Activated naive CD8-positive, alpha-beta T cell treated with anti-CD3 and anti-CD28 coated beads, Interleukin-2, amount 50 U/mL, for 16 hours (primary cell): ENCODE measurements around the gene HERPUD1.
"Not testable (repeated sequence)": the region's sequence is repeated elsewhere in the genome, so short reads cannot be mapped to it uniquely, and the experiment has no call there.

ENCODE experiments used
- DNase-seq: peaks from one replicate; pipeline ENCODE4 v3.0.0-alpha.2; 2020; ENCODE audit warnings: low read depth, low spot score

HERPUD1 gene

DNA sequence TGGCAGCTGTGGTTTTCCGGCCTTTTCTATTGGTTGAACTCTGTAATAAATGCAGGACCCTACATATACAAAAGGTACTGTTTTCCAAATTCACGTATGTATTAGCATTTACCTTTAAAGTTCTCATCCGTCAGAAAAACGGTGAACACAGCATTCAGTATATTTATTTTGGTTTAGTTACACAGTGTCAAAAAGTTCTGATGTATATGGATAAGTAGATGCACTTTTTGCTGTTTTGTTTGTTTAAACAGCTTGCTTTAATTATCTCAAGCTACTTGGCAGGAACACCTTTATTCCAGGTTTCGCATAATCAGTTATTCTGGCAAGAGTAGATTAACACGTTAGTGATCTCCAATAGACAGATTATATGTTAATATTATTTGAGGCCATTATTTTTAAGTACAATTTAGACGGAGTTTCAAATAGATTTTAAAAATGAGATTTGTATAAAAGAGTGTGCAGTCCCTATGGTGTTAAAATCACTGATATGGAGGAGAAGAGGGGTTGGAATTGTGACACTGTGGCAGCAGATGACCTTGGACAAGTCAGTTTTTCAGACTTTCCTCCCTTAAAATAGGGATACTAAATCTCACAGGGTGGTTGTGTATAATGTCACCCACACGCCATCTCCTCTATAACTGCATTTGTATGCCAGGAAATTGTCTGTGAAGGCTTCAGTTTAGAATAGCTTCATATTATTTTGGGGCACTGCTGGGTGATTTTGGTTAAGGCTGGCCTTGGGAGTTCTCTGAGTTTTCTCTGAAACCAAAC lies 2.1 kb downstream of the HERPUD1 start:
- DNase-seq, result no peak

DNA sequence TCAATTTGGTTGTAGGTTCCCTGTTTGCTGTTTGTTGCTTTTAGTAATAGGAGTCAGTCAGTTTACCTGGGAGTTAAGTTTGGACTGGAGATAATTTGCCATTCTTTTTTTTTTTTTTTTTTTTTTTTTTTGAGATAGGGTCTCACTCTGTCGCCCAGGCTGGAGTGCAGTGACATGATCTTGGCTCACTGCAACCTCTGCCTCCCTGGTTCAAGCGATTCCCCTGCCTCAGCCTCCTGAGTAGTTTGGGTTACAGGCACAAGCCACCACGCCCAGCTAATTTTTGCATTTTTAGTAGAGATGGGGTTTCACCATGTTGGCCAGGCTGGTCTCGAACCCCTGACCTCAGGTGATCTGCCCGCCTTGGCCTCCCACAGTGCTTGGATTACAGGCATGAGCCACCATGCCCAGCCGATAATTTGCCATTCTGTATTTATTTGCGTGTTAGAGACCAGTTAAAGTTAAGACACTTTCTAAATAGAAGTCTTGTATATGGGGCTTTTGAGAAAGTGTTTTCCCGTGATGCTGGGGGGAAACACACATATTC lies 2.7 kb downstream of the HERPUD1 start:
- DNase-seq, result not testable (repeated sequence)

DNA sequence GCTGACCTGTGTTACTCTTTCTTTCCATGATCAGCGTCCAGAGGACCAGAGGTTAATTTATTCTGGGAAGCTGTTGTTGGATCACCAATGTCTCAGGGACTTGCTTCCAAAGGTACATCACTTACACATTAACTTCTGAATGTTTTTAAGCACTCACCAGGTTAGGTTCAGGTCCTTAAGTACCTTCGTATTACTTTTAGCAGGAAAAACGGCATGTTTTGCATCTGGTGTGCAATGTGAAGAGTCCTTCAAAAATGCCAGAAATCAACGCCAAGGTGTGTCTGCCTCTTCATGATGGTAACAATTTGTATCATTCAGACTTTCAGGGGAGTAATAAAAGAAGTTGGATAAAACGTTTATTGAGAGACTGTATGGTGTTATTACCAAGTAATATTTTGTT lies 3.3 kb downstream of the HERPUD1 start:
- no peak for DNase-seq

DNA sequence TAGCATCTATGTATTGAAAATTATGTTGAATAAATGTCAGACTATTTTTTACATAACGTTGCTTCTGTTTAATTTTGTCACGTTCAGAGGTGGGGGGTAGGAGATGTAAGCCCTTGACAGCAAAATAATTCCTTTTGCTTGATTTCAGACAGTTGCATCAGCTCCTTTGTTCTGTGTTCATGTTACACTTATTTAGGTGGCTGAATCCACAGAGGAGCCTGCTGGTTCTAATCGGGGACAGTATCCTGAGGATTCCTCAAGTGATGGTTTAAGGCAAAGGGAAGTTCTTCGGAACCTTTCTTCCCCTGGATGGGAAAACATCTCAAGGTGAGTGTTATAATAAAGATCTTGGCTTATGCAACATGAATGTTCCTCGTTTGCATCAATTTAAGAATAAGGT lies 4.5 kb downstream of the HERPUD1 start:
- no peak for DNase-seq

DNA sequence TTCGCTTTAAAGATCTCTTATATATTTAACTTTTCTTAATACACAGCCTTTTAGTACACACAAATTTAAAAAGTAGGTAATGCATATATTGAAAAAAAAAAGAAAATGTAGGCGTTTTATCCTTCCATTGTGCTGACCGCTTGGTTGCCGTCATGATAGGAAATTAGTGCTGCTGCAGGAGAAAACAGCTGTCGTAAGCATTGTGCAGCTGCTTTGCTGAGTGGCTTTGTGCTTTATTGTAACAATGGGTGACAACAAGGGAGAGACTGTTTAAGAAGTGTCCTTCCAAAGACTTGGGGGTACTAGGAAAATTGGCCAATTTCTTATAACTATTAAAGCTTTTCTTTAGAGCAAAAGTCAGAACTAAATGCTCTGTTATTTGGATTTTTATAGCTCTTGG lies 5.0 kb downstream of the HERPUD1 start:
- no peak for DNase-seq

DNA sequence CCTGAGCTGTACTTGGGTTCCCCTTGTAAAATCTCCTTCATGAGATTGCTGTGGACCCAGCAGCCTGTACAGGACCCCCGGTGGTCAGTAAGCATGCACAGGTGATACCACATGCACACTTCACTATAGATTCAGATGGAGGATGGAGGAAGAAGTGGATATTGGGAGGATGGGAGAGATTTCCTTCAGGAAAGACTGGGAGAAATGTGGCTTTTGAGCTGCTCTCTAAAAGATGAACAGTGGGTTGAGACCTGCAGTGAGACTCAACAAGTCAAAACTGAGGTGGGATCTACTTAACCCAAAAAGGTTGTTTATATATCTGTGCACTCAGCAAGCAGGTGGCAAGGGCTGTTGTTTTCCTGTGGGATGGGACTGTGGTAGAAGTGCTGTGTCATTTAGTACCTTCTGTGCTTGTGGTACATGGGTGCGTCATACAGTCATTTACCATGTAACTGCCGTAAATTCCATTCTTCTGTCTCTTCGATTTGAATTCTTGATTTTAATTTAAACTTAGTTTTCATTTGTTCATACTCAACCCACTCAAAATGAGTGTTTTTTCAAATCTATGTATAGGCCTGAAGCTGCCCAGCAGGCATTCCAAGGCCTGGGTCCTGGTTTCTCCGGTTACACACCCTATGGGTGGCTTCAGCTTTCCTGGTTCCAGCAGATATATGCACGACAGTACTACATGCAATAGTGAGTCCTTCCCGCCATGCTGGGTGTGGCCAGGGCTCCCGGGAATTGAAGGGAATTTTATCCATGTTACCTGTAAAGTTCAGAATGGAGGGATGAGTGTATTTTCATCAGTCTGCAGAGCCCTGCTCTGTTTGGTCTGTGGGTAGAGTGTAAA lies 6.9 kb downstream of the HERPUD1 start:
- no peak for DNase-seq

DNA sequence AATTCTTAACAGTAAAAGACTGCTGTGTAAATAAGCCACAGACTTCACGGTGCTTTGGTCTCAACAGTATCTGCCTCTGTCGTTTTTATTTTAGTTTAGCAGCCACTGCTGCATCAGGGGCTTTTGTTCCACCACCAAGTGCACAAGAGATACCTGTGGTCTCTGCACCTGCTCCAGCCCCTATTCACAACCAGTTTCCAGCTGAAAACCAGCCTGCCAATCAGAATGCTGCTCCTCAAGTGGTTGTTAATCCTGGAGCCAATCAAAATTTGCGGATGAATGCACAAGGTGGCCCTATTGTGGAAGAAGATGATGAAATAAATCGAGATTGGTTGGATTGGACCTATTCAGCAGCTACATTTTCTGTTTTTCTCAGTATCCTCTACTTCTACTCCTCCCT lies 7.9 kb downstream of the HERPUD1 start:
- DNase-seq, result no peak

DNA sequence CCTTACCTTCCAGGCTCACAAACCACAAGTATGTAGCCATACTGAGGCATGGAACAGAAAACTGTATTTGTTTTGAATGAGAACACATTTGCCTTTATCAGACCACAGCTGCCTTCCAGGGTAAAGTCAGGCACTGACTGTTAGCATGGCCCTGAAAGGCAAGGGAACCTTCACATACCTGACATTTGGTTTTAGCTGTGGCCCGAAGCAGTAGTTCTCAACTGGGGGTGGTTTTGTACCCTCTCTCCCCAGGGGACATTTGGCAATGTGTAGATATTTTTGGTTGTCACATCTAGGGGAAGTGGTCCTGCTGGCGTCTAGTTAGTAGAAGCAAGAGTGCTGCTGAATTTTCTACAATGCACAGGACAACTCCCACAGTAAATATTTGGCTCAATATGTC lies 9.2 kb downstream of the HERPUD1 start:
- no peak for DNase-seq

DNA sequence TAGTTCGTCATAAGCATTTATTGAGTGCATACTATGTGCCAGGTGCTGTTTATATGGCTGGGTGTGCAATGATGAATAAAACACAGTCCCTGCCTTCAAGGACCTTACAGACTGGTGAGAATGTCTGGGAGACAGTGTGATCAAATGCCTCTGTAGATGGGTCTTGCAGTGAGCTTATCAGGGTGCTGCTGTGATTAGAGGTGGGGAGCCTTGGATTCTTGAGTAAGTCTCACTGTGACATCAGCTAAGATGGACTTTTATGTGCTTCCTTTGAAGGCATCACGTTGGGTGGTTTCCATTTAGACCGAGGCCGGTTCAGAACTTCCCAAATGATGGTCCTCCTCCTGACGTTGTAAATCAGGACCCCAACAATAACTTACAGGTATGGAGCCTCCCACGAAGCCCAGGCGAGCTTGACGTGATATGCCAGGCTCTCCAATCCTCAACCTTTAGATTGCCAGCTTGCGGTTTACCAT lies 10.0 kb downstream of the HERPUD1 start:
- no peak for DNase-seq

DNA sequence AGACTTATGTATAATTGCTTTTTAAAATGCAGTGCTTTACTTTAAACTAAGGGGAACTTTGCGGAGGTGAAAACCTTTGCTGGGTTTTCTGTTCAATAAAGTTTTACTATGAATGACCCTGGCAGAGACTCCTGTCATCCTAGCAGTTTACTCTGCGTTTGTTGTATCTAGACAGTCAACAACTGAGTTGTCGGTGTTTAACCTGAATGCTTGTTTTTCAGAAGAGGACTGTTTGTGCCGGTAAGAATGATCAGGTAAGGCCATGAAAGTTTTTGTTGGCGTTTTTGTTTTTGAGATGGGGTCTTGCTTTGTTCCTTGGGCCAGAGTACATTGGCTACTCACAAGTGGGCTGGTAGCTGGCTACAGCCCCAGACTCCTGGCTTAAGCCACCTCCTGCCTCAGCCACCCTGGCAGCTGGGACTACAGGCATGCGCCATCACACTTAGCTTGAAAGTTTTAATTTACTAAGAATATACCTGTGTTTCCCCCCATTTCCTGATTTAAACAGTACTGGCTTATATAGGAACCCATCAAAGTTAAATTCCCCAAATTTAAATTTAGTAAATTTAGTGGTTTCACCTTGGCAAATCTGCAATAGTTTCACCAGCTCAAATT lies 11.9 kb downstream of the HERPUD1 start:
- no peak for DNase-seq

DNA sequence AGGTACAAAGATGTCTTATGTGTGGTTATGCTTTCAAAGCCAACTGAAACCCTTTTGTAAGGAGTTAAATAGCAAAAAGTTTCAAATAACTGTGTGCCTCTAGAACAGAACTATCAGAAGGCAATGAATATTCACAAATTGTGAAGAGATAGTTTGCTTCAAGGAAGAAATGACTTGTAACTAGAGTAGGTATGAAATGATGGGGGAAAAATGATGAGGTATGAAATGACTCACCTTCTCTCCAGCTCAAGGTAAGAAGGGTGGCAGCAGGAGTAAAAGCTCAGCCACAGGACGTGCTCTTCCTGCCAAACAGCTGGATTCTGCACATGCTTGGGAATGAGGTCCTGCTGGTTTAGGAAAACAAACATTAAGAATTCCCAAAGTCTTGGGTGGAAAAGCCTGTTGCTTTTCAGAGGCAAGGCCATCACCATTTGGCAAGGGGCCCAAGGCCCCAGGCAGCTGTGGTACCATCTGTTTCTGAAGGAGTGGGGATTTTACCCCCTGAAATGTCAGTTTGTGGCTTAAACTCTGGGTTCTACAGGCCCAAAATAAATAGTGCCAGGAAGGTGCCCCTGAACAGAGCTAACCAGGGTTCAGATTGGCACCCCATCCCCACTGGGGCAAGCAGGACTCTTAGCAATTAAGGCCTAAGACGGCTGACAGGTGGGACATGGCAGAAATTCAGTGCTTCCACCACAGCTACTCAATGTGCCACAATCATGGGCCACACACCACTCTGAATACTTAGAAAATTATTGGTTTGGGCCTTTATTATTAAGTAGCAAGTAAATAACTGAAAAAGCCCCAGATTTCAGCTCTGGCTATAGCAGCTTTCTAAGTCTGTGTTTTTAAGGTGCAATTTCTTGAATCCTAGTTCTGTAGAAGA lies 13.3 kb downstream of the HERPUD1 start:
- DNase-seq, result no peak

DNA sequence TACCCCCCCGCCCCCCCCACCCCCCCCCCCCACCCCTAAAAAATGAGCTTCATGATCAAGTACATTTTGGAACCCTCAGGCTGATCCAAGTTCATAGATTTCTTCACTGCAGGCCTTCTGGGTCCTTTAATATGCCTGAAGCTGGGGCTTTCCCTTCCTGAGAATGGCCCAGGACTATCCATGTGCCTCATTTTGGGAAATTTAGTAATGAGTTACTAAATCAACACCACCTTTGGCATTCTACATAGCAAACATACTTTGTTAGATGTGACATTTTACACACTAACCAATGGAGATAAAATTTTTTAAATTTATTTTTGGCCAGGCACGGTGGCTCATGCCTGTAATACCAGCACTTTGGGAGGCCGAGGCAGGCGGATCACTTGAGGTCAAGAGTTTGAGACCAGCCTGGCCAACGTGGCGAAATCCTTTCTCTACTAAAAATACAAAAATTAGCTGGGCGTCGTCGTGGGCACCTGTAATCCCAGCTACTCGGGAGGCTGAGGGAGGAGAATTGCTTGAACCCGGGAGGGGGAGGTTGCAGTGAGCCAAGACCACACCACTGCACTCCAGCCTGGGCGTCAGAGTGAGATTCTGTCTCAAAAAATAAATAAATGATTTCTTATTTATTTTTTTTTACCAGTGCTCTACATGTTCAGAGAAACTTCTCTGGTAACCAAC lies 14.0 kb downstream of the HERPUD1 start:
- no peak for DNase-seq

DNA sequence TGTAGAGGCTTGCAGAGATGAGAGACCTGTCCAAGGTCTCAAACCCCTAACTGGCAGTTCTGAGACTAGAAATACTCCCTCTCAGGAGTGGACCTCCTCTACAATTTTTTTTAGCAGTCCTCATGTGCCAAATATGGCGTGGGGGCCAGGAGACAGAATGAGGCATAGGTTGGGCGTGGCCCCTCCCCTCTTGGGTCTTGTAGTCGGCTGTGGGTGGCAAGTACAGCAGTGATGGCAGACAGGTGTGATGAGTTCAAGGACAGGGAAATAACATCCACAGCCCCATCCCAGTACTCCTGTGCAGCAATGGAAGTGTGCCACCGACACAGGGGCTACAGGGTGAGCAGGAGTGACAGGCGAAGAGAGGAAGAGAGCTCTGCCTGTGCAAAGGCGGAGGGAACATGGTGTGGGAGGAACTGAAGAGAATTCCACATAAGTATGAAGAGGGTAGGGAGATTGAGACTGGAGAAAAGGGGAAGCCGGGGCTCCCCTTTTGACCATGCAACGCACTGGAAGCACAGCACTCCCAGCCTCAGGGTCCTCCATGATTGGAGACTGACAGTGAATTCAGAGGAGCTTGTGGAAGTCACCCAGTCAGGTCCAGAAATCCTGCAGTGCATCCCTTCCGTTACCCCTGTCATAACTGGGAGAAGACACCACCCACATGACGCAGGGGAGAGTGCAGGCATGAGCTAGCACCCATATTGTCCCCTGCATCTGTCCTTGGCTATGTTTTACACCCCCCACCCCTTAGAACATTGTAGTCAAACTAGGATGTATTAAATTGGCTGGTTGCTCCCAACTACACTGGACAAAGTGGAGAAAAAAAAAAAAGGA lies 15.0 kb downstream of the HERPUD1 start:
- DNase-seq, result no peak

DNA sequence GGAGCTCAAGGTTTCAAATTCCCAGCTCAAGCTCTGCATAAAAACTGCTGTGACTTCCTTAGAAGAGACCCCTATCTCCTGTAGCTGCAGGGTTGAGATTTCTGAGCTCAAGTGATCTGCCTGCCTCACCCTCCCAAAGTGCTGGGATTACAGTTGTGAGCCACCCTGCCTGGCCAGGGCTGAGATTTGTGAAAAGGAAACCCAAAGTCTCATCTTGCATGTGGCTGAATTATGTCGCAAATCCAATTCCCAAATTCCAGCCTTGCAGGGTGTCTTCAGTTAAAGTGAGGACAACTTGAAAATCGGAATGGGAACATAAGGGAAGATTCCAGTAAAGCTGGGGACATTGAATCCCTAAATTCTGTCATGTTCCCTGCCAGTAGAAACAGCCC lies 15.7 kb downstream of the HERPUD1 start:
- no peak for DNase-seq

DNA sequence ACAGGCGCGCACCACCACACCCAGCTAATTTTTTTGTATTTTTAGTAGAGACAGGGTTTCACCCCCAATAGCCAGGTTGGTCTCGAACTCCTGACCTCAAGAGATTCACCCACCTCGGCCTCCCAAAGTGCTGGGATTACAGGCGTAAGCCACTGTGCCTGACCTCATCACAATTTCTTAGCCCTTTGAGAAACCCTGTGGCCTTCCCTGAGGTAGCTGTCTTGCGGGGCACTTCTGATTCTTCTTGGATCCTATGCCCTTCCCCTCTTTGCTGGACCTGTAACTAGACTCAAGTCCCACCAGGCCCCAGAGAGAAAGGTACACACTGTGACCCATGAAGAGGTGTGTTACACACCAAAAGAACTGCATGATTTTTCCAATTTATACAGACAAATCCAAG lies 16.3 kb downstream of the HERPUD1 start:
- no peak for DNase-seq

DNA sequence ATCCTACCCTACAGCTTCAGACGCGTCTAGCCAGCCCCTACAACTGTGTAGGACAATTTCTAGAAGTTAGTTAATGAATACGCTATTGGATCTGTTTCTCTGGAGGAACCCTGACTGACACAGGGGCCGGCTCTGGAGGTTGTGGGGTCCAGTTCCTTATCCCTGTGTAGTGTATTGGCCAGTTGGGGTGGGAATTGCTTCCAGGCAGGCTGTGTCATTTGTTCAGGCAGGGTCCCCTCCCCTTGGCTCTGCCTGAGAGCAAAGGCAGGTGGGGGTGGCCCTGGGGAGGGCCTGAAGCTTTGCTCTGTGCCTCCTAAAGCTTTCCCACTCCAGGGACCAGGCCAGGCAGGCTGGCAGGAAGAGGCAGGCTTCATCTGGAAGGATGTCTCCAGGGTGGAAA lies 18.1 kb downstream of the HERPUD1 start:
- DNase-seq, result no peak

DNA sequence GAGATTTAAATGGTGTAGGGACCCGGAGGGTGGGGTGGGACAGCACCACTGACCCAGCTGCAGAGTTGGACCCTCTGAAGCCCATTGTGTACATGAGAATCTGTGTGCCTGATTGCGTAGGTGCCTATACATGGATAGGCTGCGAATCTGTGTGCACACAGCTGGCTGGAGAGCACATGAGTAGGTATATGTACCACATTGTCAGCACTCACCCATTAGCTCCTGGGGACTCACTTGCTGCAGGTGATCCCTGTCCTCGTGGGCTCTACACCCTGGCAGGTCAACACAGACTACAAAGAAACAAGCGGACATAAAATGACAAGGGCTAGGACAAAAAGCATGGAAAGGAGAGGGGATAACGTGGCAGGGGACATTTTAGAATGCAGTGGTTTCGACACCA lies 18.5 kb downstream of the HERPUD1 start:
- no peak for DNase-seq

DNA sequence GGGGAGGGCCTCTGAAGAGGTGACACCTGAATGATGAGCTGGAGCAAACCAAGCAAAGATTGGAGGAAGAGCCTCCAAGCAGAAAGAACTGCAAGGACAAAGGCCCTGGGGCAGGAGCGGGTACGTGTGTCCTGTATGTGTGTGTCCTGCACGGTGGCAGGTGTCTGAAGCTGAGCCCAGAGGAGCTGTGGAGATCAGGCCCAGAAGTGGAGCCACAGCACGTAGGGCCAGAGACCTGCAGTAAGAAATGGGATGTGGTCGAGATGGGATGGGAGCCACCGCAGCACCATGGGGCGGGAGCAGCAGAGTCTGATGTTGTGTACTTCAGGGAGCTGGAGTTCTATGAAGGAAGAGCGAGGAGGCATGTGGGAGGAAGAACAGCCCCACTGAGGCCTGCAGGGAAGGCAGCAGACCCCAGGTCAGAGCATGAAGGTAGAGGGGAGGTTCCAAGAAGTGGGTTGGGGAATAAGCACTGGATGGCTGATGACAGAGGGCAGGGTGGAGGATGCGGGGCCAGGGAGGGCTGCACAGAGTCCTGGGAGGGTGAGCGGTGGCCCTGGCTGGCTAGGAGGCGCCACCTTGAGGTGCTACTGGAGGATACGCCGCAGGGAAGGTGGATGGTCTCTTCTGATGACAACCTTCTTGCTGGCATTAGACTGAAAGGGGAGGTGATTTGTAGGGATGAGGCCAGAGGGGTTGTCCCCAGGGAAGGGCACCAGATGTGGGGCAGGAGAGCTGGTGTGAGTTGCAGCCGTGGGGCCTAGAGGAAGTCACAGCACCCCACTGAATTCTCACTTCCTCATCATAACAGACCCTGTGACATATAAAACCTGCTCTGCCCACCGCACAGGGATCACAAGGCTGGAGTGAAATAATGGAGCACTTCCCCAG lies 19.2 kb downstream of the HERPUD1 start:
- DNase-seq, result no peak

DNA sequence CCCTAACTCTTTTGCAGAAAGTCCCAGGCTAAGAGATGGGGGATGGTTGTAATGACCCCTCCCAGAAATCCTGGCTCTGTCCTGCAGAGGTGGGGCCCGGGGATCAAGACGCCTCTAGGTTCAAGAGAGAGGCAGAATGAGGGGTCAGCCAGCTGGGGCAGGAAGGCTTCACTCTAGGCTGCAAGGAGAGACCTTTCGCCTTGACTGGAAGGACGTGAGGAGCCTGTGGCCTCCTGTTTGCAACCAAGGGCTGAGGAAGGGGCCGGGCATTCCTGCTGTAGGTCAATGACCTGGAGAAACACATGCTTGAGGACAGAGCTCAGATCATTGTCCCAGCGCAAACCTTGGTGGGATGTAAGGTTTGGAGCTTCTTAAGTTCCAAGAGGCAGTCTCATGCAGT lies 21.1 kb downstream of the HERPUD1 start:
- no peak for DNase-seq
